HG03139 (cell line): ENCODE results near the gene RAB34.

ENCODE experiments used
- ATAC-seq: cut with Tn5 transposase; IDR thresholded peaks from one replicate; pipeline ENCODE4 v1.9.1; 2021; ENCODE audit not compliant: unreplicated experiment

RAB34 gene

DNA sequence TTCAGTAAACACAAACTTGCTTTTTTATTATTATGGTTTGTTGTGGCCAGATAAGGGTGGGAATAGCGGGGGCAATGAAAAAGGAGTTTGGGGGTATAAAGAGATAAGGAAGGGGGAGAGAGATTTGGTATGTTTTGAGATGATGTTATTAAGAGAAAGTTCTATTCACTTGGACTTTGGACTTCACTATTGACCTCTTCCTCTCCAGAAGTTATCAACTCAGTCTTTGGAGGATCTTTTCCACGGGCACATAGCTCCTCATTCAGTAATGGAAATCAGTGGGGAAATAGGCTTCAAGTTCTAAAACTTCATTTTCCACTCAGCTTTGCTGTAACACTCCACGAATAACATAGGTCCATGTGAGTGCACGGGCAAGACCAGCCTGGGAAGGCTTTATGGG, 29.2 kb downstream of the RAB34 start:
- no peak for ATAC-seq

DNA sequence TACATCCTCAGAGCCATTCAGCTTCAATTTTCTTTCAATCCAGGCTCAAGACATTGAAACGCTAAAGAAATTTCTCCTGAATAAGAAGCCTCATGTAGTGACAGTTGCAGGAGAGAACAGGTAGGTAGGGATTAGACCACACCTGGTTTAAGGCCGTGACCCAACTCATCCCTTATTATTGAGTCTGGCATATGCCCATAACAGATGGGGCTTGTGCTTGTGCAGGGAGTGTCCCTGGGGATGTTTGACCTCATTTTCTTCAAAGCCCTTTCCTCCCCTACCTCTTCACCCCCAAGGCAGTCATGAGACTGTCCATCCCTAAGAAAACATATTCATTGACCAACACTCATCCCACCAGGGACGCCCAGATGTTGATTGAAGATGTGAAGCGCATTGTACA, 31.4 kb downstream of the RAB34 start:
- ATAC-seq, result no peak

DNA sequence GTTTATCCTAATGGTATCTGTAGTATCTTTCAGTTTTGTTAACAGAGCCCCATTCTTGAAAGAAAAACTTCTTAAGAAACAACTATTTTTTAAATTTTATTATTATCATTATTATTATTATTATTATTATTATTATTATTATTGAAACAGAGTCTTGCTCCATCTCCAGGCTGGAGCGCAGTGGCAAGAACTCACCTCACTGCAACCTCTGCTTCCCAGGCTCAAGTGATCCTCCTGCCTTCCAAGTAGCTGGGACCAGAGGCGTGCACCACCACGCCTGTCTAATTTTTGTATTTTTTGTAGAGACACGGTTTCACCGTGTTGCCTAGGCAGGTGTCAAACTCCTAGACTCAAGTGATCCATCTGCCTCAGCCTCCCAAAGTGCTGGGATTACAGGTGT, 32.3 kb downstream of the RAB34 start:
- ATAC-seq, result no peak

DNA sequence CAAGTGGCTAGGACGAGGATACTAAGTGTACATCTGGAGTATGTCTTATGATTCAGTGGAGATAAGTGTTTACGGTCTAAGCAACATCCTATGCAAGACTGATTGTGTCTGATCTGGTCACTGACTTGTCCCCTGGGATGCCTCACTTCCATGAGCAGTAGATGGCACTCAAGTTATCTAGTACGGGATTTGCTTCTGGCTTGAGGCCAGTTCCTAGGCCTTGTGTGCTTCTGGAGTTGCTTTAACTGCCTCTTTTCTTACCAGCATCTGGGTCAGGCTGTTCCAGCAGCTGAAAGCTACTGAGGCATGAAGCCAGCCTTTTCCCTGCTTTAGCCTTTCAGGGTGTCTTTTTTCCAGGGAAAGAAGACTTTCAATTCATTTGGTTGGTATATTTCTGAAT, 32.7 kb downstream of the RAB34 start:
- ATAC-seq, result no peak

DNA sequence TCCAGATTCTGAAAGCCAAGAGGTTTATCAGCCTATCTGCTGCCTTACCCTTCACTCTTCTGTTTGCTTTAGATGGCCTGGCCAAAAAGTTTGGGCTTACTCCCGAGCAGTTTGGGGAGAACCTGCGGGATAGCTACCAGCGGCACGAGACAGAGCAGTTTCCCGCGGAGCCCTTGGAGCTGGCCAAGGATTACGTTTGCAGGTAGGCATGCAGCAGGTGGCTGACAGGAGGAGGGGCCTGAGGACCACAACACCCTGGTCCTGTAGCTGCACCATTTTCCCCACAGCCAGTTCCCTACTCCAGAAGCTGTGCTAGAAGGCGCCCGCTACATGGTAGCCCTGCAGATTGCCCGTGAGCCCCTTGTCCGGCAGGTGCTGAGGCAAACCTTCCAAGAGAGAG, 35.0 kb downstream of the RAB34 start:
- ATAC-seq, result no peak

DNA sequence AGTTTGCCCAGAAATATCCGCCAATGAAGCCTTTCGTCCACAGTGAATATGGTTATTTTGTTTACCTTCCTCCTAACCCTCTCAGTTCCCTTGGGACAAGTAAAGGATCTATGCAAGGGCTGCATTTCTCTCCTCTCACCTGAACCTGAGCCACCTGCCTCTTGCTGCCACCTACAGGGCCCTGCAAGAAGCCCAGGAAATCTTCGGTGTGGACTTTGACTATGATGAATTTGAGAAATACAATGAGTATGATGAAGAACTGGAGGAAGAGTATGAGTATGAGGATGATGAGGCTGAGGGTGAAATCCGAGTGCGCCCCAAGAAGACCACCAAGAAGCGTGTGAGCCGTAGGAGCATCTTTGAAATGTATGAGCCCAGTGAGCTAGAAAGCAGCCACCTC, 41.7 kb downstream of the RAB34 start:
- ATAC-seq, result no peak

DNA sequence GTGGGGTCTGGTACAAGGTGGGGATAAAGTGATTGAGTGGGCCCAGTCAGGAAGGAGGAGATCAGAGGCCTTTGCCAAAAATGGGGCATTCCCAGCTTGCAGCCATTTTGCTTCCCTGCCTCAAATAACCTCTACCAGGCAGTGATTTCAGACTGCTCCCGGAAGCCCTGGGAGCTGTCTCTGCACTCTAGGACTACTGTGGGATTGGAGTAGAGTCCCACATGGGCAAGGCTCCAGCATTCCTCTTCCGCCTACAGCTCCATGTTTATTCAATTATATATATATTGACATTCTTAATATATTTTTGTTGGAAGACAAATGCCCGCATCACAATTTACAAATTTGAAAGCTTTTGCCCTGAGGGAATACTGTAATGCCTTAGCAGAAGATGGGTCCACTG, 42.2 kb downstream of the RAB34 start:
- no peak for ATAC-seq

DNA sequence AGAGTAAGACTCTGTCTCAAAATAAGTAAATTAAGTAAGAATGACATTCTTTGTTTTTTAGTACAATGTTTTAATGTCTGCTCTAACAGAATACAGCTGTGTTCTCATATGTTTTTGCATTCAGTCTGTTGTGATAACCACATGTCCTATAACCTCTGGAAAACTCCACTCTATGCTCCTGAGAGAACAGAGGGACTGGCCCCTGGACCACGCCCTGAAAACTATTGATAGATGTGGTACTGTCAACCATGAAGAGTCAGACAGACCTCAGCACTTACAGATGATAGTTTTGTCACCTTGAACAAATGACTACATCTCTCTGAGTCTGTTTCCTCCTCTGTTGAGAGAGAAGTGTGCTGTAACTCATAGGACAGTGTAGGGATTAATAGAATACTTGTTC, 47.8 kb downstream of the RAB34 start:
- ATAC-seq, result no peak

DNA sequence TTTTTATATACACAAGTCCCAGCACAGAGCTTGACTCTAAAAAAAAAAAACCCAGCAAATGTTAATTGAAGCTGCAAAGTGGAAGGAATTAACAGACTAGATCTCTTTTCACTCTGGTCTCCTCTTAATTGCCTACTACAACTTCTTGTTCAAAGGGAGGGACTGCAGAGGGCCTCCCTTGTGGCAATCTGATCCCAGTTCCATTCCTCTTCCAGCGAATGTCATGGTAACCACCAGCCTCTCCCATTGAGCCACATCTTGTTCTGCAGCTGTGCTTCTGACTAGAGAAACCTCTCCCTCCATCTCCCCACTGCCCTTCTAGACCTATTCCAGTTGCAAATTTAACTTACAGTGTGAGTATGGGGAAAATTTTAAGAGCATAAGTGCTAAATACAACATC, 49.8 kb downstream of the RAB34 start:
- no peak for ATAC-seq

DNA sequence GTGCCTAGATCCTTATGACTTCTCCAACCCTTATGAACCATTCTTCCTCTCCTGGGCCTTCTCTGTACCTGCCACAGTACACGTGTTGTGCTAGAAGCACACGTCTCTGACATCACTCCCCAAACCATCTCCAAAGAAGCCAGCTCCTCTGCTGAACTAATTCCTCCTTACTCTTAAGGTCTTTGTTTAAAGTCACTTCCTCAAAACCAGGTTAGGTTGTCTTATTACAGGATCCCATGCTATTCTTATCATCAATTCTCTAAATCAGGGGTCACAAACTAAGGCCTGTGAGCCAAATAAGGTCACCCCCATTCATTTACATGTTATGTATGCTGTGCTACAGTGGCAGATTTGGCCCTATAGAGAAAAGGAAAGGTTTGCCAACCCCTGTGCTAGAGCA, 51.7 kb downstream of the RAB34 start:
- no peak for ATAC-seq
